ENCODE results near the gene CHCHD10. TPM values are rescaled to one million over a fixed set of nuclear protein-coding genes. Genes with fewer than 3 reads are reported as not detected.

The CHCHD10 gene
- total and polyA plus RNA-seq, 4 donors, result 16.6 to 174 (median 82.5) TPM

GRCh38 chr22:23782252-23782651, 14.5 kb upstream of the CHCHD10 start:
- no peak for TF ChIP-seq CTCF (IDR thresholded peaks at IDR 0.05; ENCODE audit: control extremely low read depth, extremely low read depth)
- H3K27me3 ChIP-seq (ENCODE audit: control insufficient read depth in 3 of 3, insufficient read depth in 3 of 3, low read length in 2 of 3), result no peaks in the 10 kb centered on the region
- ATAC-seq (ENCODE audit: insufficient read depth, low FRiP score), result no peak
- H3K36me3 ChIP-seq (ENCODE audit: control insufficient read depth in 4 of 4, insufficient read depth in 4 of 4, low read length in 4 of 4), result no peaks in the 10 kb centered on the region
- H3K4me3 ChIP-seq, result no peak overlapping the region
- H3K9me3 ChIP-seq (ENCODE audit: control insufficient read depth in 4 of 4, insufficient read depth in 3 of 4, low read length in 3 of 4), result no peaks in the 10 kb centered on the region
- no peak overlapping the region for H3K9ac ChIP-seq (ENCODE audit: insufficient read depth in 1 of 2, low read length in 2 of 2)
- peaks cover 0 to 7% (median 5%) of the 10 kb centered on the region in 5 donors for H3K4me1 ChIP-seq (ENCODE audit: control insufficient read depth in 5 of 5, insufficient read depth in 5 of 5, low read length in 5 of 5)
- no peak overlapping the region for H3K27ac ChIP-seq (ENCODE audit: low read depth in 1 of 2, low read length in 1 of 2)
- 93 to 95% methylated on average over 15 to 16 of the region's 16 CpGs for WGBS, 2 donors
- no peak for DNase-seq

GRCh38 chr22:23781511-23782183, 13.9 kb upstream of the CHCHD10 start:
- Histone ChIP-seq H3K4me3 (no peak overlapping the region), H3K9ac (ENCODE audit: insufficient read depth in 1 of 2, low read length in 2 of 2) (no peak overlapping the region), H3K27ac (ENCODE audit: low read depth in 1 of 2, low read length in 1 of 2) (no peak overlapping the region), H3K36me3 (ENCODE audit: control insufficient read depth in 4 of 4, insufficient read depth in 4 of 4, low read length in 4 of 4) (no peaks in the 10 kb centered on the region), H3K4me1 (ENCODE audit: control insufficient read depth in 5 of 5, insufficient read depth in 5 of 5, low read length in 5 of 5) (peaks cover 0 to 6% (median 5%) of the 10 kb centered on the region in 5 donors), H3K9me3 (ENCODE audit: control insufficient read depth in 4 of 4, insufficient read depth in 3 of 4, low read length in 3 of 4) (no peaks in the 10 kb centered on the region), H3K27me3 (ENCODE audit: control insufficient read depth in 3 of 3, insufficient read depth in 3 of 3, low read length in 2 of 3) (no peaks in the 10 kb centered on the region)
- TF ChIP-seq CTCF (IDR thresholded peaks at IDR 0.05; ENCODE audit: control extremely low read depth, extremely low read depth), result no peak
- WGBS, 2 donors, result 82 to 90% methylated on average over 14 of the region's 14 CpGs
- DNase-seq, result no peak
- ATAC-seq (ENCODE audit: insufficient read depth, low FRiP score), result no peak

GRCh38 chr22:23781065-23781464, 13.3 kb upstream of the CHCHD10 start:
- Histone ChIP-seq H3K36me3 (ENCODE audit: control insufficient read depth in 4 of 4, insufficient read depth in 4 of 4, low read length in 4 of 4) (no peaks in the 10 kb centered on the region), H3K4me1 (ENCODE audit: control insufficient read depth in 5 of 5, insufficient read depth in 5 of 5, low read length in 5 of 5) (peaks cover 0 to under 1% (median 0%) of the 10 kb centered on the region in 5 donors), H3K9me3 (ENCODE audit: control insufficient read depth in 4 of 4, insufficient read depth in 3 of 4, low read length in 3 of 4) (no peaks in the 10 kb centered on the region), H3K4me3 (no peak overlapping the region), H3K27ac (ENCODE audit: low read depth in 1 of 2, low read length in 1 of 2) (no peak overlapping the region), H3K27me3 (ENCODE audit: control insufficient read depth in 3 of 3, insufficient read depth in 3 of 3, low read length in 2 of 3) (no peaks in the 10 kb centered on the region), H3K9ac (ENCODE audit: insufficient read depth in 1 of 2, low read length in 2 of 2) (no peak overlapping the region)
- no peak for DNase-seq
- WGBS, 2 donors, result 89 to 94% methylated on average over 15 of the region's 15 CpGs
- no peak for ATAC-seq (ENCODE audit: insufficient read depth, low FRiP score)
- no peak for TF ChIP-seq CTCF (IDR thresholded peaks at IDR 0.05; ENCODE audit: control extremely low read depth, extremely low read depth)

Data from lung (tissue), 12 donors.